SH-SY5Y (cell line): Measurements from ENCODE around the gene PTPRD.

Source experiments
- GATA2 ChIP-seq: IDR thresholded peaks from 2 replicates; pipeline ENCODE4 v1.6.1; 2011; ENCODE audit warnings: mild to moderate bottlenecking, low read depth, low read length
- GATA3 ChIP-seq: IDR thresholded peaks from 2 replicates; pipeline ENCODE4 v1.6.1; 2011; ENCODE audit warnings: low read depth, mild to moderate bottlenecking, low read length, moderate library complexity

DNA sequence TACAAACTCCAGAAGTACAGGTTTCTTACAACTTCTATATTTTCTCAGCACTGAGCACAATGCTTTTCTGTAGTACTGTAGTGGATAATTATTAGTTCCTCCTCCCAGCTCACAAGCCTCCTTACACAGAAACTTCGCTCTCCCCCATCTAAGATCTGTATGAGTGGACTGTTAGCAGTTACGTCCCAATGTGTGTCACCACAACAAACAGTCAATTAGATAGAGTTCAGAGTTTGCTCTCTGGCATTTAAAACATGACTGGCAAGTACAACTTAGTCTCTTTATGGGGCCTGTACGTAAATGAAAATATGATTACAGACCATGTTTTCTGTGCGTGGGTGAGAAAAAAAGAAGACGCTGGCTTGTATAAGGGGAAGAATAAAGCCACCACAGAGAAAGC lies 2181.9 kb downstream of the PTPRD start:
- TF ChIP-seq GATA3 = no peak
- TF ChIP-seq GATA2 = no peak
